Tibial artery (tissue), 4 donors: Measurements from ENCODE around the gene SMARCC2.
A peak's percentile ranks its signal among the peaks of the same experiment; 100 is the strongest.

ENCODE experiments used
- DNase-seq, 2 donors: peaks; one replicate each; pipeline ENCODE4 v3.0.0-alpha.2; 2019
- H3K27ac ChIP-seq, 2 donors: fragments of 200-600 bp; sonication (generic) in 1 of 2; 1 replicate in 1 of 2; 2 replicates in 1 of 2; pipeline ENCODE4 v1.5.1; 2018 to 2019; ENCODE audit warnings: mild to moderate bottlenecking in 1 of 2
- H3K27me3 ChIP-seq, 2 donors: fragments of 200-600 bp; sonication (generic) in 1 of 2; one replicate each; pipeline versions ENCODE4 v1.5.1 to v1.6.0; 2016 to 2019
- H3K36me3 ChIP-seq, 3 donors: fragments of 200-600 bp; sonication (generic) in 2 of 3; one replicate each; pipeline ENCODE4 v1.5.1; 2016 to 2019; ENCODE audit warnings: mild to moderate bottlenecking in 2 of 3
- H3K4me1 ChIP-seq, 4 donors: fragments of 200-600 bp; sonication (generic) in 2 of 4; 1 replicate in 3 of 4; 2 replicates in 1 of 4; pipeline ENCODE4 v1.5.1; 2016 to 2019
- H3K4me3 ChIP-seq, 2 donors: fragments of 200-600 bp; sonication (generic) in 1 of 2; 1 replicate in 1 of 2; 2 replicates in 1 of 2; pipeline ENCODE4 v1.5.1; 2018 to 2019; ENCODE audit warnings: mild to moderate bottlenecking in 2 of 2
- H3K9me3 ChIP-seq, 3 donors: fragments of 200-600 bp; sonication (generic) in 1 of 3; one replicate each; pipeline ENCODE4 v1.5.1; 2016 to 2019
- intact Hi-C: fragments of 100-400 bp; cut with DNase I; formaldehyde crosslinking; loops from one replicate; pipeline ENCODE4 v1.15.0; 2023; ENCODE audit warnings: low total_unique reads
- TF ChIP-seq, protein P1 (sequence below), 2 experiments: fragments of 200-600 bp in 1 of 2; fragments of 450-650 bp in 1 of 2; IDR thresholded peaks; one replicate each; pipeline ENCODE4 v1.5.1; 2017 to 2019; ENCODE audit warnings: antibody characterized with exemption in 2 of 2, mild to moderate bottlenecking in 1 of 2, moderate library complexity in 1 of 2

SMARCC2 gene

DNA sequence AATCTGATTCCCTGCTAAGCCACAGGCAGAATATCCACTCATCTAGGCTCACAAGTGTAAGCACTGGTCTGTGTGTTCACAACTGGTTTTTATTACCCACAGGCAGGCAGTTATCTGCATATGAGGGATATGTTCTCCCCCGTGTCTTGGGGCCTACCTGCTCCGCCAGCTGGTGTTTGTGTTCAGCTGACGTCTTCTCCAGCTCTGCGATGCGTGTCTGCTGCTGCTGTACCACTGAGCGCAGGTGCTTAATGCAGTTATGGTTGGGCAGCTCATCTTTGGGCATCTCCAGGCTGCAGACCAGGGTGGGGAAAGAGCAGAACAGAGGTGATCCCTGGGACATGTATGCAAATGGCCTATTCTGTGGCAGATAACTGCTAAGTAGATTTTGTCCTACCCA, 18.7 kb upstream of the SMARCC2 start:
- TF ChIP-seq, protein P1, sequence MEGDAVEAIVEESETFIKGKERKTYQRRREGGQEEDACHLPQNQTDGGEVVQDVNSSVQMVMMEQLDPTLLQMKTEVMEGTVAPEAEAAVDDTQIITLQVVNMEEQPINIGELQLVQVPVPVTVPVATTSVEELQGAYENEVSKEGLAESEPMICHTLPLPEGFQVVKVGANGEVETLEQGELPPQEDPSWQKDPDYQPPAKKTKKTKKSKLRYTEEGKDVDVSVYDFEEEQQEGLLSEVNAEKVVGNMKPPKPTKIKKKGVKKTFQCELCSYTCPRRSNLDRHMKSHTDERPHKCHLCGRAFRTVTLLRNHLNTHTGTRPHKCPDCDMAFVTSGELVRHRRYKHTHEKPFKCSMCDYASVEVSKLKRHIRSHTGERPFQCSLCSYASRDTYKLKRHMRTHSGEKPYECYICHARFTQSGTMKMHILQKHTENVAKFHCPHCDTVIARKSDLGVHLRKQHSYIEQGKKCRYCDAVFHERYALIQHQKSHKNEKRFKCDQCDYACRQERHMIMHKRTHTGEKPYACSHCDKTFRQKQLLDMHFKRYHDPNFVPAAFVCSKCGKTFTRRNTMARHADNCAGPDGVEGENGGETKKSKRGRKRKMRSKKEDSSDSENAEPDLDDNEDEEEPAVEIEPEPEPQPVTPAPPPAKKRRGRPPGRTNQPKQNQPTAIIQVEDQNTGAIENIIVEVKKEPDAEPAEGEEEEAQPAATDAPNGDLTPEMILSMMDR (IDR thresholded peaks at IDR 0.05): no peak
- DNase-seq: no peak
- H3K4me1 ChIP-seq: no peaks in the 10 kb centered on the region
- H3K9me3 ChIP-seq: no peaks in the 10 kb centered on the region
- no peak overlapping the region for H3K27ac ChIP-seq
- intact Hi-C loops: no loop called here
- peaks cover 69 to 84% (median 83%) of the 10 kb centered on the region in 3 donors for H3K36me3 ChIP-seq
- no peak overlapping the region for H3K4me3 ChIP-seq
- no peaks in the 10 kb centered on the region for H3K27me3 ChIP-seq

DNA sequence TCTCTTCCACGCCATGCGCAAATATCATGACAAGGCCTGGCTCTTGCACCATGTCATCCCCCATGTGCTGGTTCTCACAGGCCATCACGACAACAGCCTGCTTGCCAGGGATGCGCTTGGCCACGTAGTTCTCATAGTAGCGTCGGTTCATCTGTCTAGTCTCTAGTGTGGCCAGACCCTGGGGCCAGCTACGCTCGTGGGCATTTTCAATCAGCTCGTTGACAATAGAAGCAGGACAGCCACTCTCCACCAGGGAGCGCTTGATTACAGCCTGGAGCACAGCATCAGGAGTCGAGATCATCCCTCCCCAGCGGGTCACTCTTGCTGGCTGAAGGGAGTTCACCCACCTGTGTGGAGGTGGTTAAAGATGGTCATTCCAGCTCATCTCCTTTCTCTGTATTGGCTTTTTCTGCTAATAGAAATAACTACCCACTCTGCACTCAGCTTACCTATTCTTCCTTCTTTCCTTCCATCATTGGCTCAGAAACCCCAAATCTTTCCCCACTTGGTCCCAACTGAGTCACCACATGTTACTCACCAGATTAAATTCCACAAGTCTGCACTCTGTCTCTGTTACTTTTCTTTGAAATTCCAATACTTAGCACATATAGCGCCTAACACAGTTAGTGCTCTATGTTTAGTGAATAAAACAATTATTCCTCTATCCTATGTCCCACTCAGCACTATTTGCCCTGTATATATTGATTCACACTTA, 17.3 kb upstream of the SMARCC2 start:
- H3K36me3 ChIP-seq: peaks cover 55 to 70% (median 69%) of the 10 kb centered on the region in 3 donors
- peak; percentile 57 to 77 for DNase-seq
- H3K27ac ChIP-seq: peak overlapping the region; percentile 5 to 12
- H3K27me3 ChIP-seq: no peaks in the 10 kb centered on the region
- no peaks in the 10 kb centered on the region for H3K4me1 ChIP-seq
- no peak overlapping the region for H3K4me3 ChIP-seq
- H3K9me3 ChIP-seq: no peaks in the 10 kb centered on the region
- intact Hi-C loops: no loop called here
- TF ChIP-seq, protein P1 (IDR thresholded peaks at IDR 0.05): peak; percentile 53 to 62

DNA sequence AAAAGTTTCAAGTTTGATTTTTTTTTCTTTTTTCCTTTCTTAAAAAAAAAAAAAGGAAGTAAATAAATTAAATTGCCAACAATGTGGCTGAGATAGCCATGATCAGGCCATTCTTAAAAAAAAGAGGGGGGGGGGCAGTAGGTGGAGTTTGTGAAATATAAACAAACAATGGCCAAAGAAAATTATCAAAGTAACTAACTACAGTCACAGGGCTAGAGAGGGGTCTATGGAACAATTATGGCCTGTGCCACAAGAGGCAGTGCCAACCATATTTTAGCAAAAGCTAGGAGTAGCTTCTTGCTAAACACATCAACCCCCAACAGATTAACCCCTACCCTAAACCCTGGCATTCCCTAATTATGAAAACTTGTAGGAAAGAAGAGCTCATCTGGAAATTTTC, 16.2 kb upstream of the SMARCC2 start:
- TF ChIP-seq, protein P1 (IDR thresholded peaks at IDR 0.05): no peak
- DNase-seq: no peak
- Histone ChIP-seq H3K27ac (peak overlapping the region in 1 of 2 donors; percentile 11), H3K36me3 (peaks cover 43 to 58% (median 57%) of the 10 kb centered on the region in 3 donors), H3K9me3 (no peaks in the 10 kb centered on the region), H3K27me3 (no peaks in the 10 kb centered on the region), H3K4me1 (no peaks in the 10 kb centered on the region), H3K4me3 (no peak overlapping the region)
- intact Hi-C loops: no loop called here

DNA sequence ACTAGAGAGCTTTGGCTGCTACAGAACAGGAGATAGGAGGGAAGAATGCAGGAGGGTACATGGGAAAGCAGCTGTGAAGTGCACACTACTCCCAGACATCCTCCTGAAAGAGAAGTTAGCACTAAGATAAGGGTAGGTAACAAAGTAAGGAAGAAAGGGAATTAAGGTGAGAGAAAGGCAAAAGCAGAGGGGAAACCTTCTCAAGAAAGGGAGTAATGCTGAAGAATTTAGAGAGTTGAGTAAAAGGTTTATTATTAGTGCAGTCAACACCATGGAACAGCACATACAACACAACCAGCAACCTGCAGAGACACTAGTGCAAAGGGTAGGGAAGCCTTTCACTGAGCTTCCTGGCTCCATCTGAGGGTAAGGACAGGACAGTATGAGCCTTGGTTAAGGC, 15.0 kb upstream of the SMARCC2 start:
- Histone ChIP-seq H3K9me3 (no peaks in the 10 kb centered on the region), H3K4me1 (no peaks in the 10 kb centered on the region), H3K4me3 (no peak overlapping the region), H3K27ac (no peak overlapping the region), H3K36me3 (peaks cover 32 to 46% (median 46%) of the 10 kb centered on the region in 3 donors), H3K27me3 (no peaks in the 10 kb centered on the region)
- intact Hi-C loops: no loop called here
- no peak for DNase-seq
- TF ChIP-seq, protein P1 (IDR thresholded peaks at IDR 0.05): no peak

DNA sequence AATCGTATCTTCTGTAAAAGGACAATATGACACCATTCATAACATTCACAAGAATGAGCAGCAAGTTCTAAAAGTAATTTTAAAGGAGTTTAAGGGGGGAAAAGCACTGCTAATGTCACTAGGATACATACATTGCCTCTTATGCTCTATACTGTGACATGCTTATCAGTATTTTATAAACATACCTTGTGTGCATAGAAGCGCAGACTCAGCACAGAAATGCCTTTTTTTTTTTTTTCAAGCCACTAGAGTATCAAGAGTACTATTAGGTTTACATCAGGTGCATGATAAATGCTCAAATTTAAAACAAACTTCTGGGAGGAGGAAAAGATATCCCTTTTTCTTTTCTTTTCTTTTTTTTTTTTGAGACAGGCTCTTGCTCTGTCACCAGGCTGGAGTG, 13.6 kb upstream of the SMARCC2 start:
- H3K27ac ChIP-seq: no peak overlapping the region
- TF ChIP-seq, protein P1 (IDR thresholded peaks at IDR 0.05): no peak
- H3K36me3 ChIP-seq: peaks cover 19 to 32% (median 31%) of the 10 kb centered on the region in 3 donors
- H3K9me3 ChIP-seq: no peaks in the 10 kb centered on the region
- H3K4me1 ChIP-seq: no peaks in the 10 kb centered on the region
- intact Hi-C loops: no loop called here
- no peak overlapping the region for H3K4me3 ChIP-seq
- DNase-seq: no peak
- no peaks in the 10 kb centered on the region for H3K27me3 ChIP-seq
